Measurements from ENCODE around the gene KBTBD13. TPM values are rescaled to one million over a fixed set of nuclear protein-coding genes. Genes with fewer than 3 reads are reported as not detected.
A peak's percentile ranks its signal among the peaks of the same experiment; 100 is the strongest.

KBTBD13 gene
- total and polyA plus RNA-seq, 12 donors: not detected

- peak in 1 of 7 donors; percentile 7 for DNase-seq
- 79 to 90% (median 82%) methylated on average over 1 to 3 of the region's 3 CpGs for WGBS, 4 donors
- Histone ChIP-seq H3K27me3 (no peaks in the 10 kb centered on the region), H3K36me3 (replicated peaks in 1 of 2) (no peaks in the 10 kb centered on the region), H3K4me3 (no peak overlapping the region), H3K27ac (no peak overlapping the region), H3K4me1 (replicated peaks in 1 of 2) (peaks cover 0 to 11% of the 10 kb centered on the region in 2 donors), H3K9me3 (replicated peaks in 1 of 3) (no peaks in the 10 kb centered on the region)
- TF ChIP-seq POLR2A (IDR thresholded peaks at IDR 0.05): no peak
- TF ChIP-seq, protein P1, sequence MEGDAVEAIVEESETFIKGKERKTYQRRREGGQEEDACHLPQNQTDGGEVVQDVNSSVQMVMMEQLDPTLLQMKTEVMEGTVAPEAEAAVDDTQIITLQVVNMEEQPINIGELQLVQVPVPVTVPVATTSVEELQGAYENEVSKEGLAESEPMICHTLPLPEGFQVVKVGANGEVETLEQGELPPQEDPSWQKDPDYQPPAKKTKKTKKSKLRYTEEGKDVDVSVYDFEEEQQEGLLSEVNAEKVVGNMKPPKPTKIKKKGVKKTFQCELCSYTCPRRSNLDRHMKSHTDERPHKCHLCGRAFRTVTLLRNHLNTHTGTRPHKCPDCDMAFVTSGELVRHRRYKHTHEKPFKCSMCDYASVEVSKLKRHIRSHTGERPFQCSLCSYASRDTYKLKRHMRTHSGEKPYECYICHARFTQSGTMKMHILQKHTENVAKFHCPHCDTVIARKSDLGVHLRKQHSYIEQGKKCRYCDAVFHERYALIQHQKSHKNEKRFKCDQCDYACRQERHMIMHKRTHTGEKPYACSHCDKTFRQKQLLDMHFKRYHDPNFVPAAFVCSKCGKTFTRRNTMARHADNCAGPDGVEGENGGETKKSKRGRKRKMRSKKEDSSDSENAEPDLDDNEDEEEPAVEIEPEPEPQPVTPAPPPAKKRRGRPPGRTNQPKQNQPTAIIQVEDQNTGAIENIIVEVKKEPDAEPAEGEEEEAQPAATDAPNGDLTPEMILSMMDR (IDR thresholded peaks at IDR 0.05): no peak
- intact Hi-C loops (cut with DNase I): loop anchor here in 1 of 2 donors (10.0 kb wide), 1 partner anchor 45 kb away; no protein-coding TSS in a partner anchor
Measured at GRCh38 chr15:65059369-65059750, 17.2 kb upstream of the KBTBD13 start.

DNA sequence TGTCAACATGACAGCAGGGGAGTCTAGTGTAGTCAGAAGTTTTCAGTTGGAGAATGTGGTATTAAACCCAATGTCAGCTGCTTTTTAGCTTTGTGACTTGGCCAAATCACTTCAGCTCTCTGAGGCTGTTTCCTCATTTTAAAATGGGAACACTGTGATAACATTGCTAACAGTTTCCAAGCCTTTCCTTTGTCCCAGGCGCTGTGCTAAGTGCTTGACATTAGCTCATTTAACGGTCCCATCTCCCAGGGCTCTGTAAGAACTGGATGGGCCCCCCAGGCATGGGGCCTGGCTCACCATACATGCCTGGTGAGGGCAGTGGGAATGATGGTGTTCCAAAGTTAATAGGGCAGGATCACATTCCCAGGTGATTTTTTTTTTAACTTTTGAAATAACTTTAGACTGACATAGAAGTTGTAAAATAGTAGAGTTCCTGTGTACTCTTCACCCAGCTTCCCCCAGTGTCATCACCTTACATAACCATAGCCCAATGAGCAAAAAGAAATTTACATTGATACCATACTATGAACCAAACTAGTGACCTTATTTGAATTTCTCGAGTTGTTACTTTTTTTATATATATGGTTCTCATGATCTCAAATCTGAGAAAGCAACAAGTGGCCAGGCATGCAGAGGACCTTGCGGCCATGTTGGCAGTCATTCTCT is 16.5 kb upstream of the KBTBD13 start:
- DNase-seq: peak in 1 of 7 donors; percentile 9
- TF ChIP-seq, protein P1 (IDR thresholded peaks at IDR 0.05): no peak
- TF ChIP-seq POLR2A (IDR thresholded peaks at IDR 0.05): no peak
- Histone ChIP-seq H3K4me3 (no peak overlapping the region), H3K9me3 (replicated peaks in 1 of 3) (no peaks in the 10 kb centered on the region), H3K4me1 (replicated peaks in 1 of 2) (peaks cover 0 to 11% of the 10 kb centered on the region in 2 donors), H3K27me3 (peaks cover under 1% of the 10 kb centered on the region), H3K36me3 (replicated peaks in 1 of 2) (no peaks in the 10 kb centered on the region), H3K27ac (peak overlapping the region in 1 of 5 donors; percentile 34)
- WGBS, 4 donors: 76 to 87% (median 77%) methylated on average over 4 of the region's 4 CpGs
- intact Hi-C loops (cut with DNase I): loop anchor here in 1 of 2 donors (10.0 kb wide), 1 partner anchor 45 kb away; no protein-coding TSS in a partner anchor

- peak overlapping the region in 2 of 5 donors; percentile 32 to 34 for H3K27ac ChIP-seq
- H3K36me3 ChIP-seq (replicated peaks in 1 of 2): no peaks in the 10 kb centered on the region
- H3K4me1 ChIP-seq (replicated peaks in 1 of 2): peaks cover 0 to 11% of the 10 kb centered on the region in 2 donors
- TF ChIP-seq POLR2A (IDR thresholded peaks at IDR 0.05): no peak
- TF ChIP-seq, protein P1 (IDR thresholded peaks at IDR 0.05): no peak
- no peaks in the 10 kb centered on the region for H3K9me3 ChIP-seq (replicated peaks in 1 of 3)
- peaks cover 7% of the 10 kb centered on the region for H3K27me3 ChIP-seq
- intact Hi-C loops (cut with DNase I): no loop called here
- WGBS, 4 donors: 48 to 75% (median 63%) methylated on average over 5 to 6 of the region's 6 CpGs
- H3K4me3 ChIP-seq: no peak overlapping the region
- peak; percentile 41 to 83 (median 76) for DNase-seq
Measured at GRCh38 chr15:65060641-65061397, 15.7 kb upstream of the KBTBD13 start.

DNA sequence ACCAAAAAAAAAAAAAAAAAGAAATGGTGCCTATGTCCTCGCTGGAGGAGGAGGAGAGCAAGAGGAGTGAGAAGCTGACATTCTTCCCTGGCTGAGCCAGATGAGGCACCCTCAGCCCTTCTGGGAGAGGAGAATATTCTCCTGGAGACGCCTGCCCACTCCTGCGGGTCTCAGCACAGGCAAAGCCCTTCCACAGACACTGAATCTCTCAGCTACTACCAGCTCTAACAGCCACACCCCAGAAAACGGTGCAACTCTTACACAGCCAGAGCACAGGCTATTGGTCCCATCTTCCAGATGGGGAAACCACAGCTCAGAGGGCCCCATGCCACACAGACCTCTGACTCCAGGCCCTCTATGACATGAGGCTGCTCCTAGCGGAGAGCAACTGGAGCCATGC is 14.5 kb upstream of the KBTBD13 start:
- DNase-seq: no peak

More for the DNA sequence above, 14.5 kb upstream of the KBTBD13 start:
- Histone ChIP-seq H3K4me3 (no peak overlapping the region), H3K36me3 (replicated peaks in 1 of 2) (no peaks in the 10 kb centered on the region), H3K4me1 (replicated peaks in 1 of 2) (peaks cover 0 to 11% of the 10 kb centered on the region in 2 donors), H3K27me3 (peaks cover 15% of the 10 kb centered on the region), H3K9me3 (replicated peaks in 1 of 3) (no peaks in the 10 kb centered on the region), H3K27ac (no peak overlapping the region)
- TF ChIP-seq POLR2A (IDR thresholded peaks at IDR 0.05): no peak
- TF ChIP-seq, protein P1 (IDR thresholded peaks at IDR 0.05): no peak
- intact Hi-C loops (cut with DNase I): no loop called here
- WGBS, 4 donors: 76 to 93% (median 90%) methylated on average over 5 of the region's 5 CpGs
